Activated CD4-positive, alpha-beta T cell treated with anti-CD3 and anti-CD28 coated beads, Interleukin-2, amount 50 U/mL, for 16 hours (primary cell): ENCODE data around the gene ST8SIA6.
"Not testable (repeated sequence)": the region's sequence is repeated elsewhere in the genome, so short reads cannot be mapped to it uniquely, and the experiment has no call there.

Source experiments
- DNase-seq: peaks from one replicate; pipeline ENCODE4 v3.0.0-alpha.2; 2020

Gene ST8SIA6

DNA sequence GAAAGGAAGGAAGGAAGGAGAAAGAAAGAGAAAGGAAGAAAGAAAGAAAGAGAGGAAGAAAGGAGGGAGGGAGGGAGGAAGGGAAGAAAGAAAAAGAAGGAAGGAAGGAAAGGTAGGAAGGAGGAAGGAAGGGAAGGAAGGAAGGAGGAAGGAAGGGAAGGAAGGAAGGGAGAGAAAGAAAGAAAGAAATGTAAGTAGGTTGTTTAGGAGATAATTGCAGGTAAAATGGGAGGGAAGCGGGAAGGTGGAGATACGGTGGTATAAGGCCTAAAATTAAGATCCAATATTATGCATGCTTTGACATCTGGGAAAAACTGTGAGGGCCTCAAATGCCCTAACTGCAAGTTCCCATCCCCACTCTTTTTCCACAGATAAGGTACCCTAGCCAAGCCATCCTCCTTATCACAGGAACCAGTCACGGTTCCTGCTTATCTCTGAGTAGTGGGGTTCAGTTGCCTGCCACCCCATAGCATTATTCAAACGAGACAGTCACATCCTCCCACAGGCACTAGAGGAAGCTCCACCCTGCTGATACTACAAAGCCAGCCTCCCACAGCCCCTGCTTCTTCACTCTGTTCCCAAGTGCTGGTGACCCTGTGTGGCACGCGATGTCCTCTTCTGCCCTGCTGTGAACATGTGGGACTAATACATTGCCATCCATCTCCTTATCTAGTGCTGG is 28.7 kb downstream of the ST8SIA6 start:
- peak; percentile 12 for DNase-seq

GRCh38 chr10:17423632-17424186 is 30.7 kb downstream of the ST8SIA6 start:
- no peak for DNase-seq

- DNase-seq = no peak
Observed at GRCh38 chr10:17422931-17423330, 31.5 kb downstream of the ST8SIA6 start.

- no peak for DNase-seq
Observed at GRCh38 chr10:17418249-17418648, 36.1 kb downstream of the ST8SIA6 start.

DNA sequence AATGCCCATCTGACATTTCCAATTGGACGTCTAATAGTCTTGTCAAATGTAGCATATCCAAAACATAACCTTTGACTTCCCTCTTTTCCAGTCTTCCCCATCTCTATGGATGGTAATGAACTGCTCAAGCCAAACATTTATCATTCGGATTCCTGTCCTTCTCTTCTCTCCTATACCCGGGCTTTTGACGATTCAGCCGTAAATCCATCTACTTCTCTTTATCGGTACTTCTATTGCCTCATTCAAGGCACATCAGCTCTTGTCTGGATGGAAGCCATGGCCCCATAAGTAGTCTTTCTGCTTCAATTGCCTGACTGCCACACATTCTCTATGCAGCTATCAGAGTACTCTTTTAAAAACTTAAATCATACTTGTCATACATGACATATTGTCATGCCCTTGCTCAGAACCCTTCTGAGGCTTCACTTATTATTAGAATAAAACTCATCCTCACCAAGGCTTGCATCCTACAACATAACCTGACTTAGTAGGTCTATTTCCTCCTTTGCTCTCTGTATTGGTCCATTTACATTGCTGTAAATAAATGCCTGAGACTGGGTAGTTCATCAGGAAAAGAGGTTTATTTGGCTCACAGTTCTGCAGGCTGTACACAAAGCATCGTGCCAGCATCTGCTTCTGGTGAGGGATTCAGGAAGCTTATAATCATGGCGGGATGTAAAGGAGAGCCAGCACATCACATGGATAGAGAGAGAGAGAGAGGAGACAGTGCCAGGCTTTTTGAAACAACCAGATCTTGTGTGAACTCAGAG is 37.8 kb downstream of the ST8SIA6 start:
- no peak for DNase-seq

GRCh38 chr10:17415046-17415658 is 39.2 kb downstream of the ST8SIA6 start:
- no peak for DNase-seq

GRCh38 chr10:17414484-17414883 is 39.9 kb downstream of the ST8SIA6 start:
- no peak for DNase-seq

- DNase-seq = no peak
Observed at GRCh38 chr10:17413876-17414275, 40.5 kb downstream of the ST8SIA6 start.

- no peak for DNase-seq
Observed at GRCh38 chr10:17412323-17412722, 42.1 kb downstream of the ST8SIA6 start.

- no peak for DNase-seq
Observed at GRCh38 chr10:17410907-17411306, 43.5 kb downstream of the ST8SIA6 start.

DNA sequence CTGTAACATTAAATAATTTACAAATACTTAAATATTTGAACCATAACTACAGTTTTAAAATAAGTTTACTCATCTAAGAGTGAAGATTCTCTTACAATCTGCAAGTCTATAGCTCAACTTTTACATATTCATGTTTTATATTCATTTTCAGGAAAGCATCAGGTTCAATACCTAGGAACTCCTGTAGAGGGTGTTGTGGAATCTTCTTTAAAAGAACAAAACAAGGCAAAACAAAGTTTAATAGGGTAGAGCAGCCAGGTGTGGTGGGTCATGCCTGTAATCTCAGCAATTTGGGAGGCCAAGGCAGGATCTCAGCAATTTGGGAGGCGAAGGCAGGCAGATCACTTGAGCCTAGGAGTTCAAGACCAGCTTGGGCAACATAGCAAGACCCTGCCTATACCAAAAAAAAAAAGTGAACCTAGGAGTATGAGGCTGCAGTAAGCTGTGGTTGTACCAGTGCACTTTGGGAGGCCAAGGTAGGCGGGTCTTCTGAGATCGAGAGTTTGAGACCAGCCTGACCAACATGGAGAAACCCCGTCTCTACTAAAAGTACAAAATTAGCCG is 45.1 kb downstream of the ST8SIA6 start:
- peak; percentile 31 for DNase-seq

- no peak for DNase-seq
Observed at GRCh38 chr10:17407047-17407446, 47.3 kb downstream of the ST8SIA6 start.

- DNase-seq = no peak
Observed at GRCh38 chr10:17406036-17406834, 48.2 kb downstream of the ST8SIA6 start.

DNA sequence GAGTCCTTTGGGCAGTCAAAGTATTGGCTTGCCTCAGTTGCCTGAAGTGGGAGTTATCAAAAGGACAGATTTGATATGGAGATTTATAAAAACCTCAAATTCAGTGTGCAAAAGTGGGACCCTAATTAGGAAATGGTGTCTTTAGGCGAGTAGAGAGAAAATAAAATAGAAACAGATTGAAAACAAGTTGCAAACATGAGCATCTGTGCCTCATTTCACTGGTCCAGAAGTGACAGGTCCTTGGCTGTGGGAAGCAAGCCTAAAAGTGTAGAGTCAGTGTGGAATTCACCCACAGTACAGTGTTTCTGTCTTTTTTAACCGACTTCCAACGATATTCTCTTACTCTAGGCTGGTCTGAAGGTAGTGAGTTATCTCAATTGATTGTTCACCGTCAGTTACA is 51.2 kb downstream of the ST8SIA6 start:
- DNase-seq = no peak

DNA sequence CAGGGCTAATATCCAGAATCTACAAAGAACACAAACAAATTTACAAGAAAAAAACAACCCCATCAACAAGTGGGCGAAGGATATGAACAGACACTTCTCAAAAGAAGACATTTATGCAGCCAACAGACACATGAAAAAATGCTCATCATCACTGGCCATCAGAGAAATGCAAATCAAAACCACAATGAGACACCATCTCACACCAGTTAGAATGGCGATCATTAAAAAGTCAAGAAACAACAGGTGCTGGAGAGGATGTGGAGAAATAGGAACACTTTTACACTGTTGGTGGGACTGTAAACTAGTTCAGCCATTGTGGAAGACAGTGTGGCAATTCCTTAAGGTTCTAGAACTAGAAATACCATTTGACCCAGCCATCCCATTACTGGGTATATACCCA is 52.4 kb downstream of the ST8SIA6 start:
- not testable (repeated sequence) for DNase-seq

- no peak for DNase-seq
Observed at GRCh38 chr10:17396004-17396403, 58.4 kb downstream of the ST8SIA6 start.

- DNase-seq = no peak
Observed at GRCh38 chr10:17394854-17395253, 59.5 kb downstream of the ST8SIA6 start.

DNA sequence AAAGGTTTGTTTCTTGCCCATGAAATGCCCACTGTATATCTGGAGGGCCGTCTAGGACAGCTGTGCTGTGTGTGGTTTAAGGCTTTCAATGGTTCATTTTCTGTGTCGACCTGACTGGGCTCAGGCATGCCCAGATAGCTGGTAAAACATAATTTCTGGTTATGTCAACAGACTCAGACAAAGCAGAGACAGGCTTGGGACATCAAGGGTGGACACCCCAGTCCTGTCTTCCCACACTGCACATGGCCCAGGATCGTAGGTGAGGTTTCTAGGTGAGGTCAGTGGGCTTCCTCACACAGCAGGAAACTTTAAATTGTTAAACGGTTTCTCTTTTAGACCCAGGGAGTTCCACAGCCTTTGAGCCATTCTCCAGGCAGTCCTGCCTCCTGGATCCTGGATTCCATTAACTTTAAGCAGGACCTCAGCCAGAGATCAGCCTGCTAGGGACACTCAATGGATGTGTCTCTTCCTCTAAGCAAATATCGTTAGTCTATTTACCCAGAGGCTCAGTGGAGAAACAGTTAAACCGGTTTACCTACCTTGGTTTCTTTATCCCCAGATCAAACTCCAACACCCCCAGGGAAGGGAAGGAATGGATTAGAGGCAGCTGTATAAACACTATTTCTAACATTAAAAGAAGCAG is 66.4 kb downstream of the ST8SIA6 start:
- DNase-seq = no peak

DNA sequence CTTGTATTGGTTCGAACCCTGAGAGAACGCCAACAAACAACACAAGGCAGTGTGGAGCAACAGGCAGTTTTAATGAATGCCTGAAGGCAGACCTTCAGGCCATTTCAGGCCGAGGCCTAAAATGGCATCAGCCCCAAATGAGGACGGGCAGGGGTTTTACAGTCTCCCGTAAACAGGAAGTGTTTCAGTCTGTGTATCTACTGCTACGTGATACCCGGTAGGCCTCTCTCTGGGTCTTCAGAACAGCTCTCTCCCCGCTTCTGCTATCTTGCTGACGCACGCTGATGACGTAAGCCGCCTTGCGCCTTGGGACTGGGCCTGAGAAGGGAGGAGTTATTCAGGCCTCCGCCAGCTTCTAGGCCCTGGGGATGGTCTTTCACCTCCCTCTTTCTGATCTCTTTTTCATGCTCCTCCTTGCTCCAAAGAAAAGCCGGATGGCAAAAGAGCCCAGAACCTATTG is 67.7 kb downstream of the ST8SIA6 start:
- no peak for DNase-seq

- DNase-seq = no peak
Observed at GRCh38 chr10:17386021-17386420, 68.4 kb downstream of the ST8SIA6 start.

- DNase-seq = no peak
Observed at GRCh38 chr10:17385066-17385465, 69.3 kb downstream of the ST8SIA6 start.
